H4 (cell line): ENCODE data around the gene CRACR2A. TPM values are rescaled to one million over a fixed set of nuclear protein-coding genes. Genes with fewer than 3 reads are reported as not detected.

ENCODE experiments used
- DNase-seq: peaks from one replicate; pipeline ENCODE4 v3.0.0-alpha.2; 2015; ENCODE audit warnings: low spot score
- total RNA-seq: library from RNA; depleted of rRNA; stranded (reverse); fragments of >200 nt; shearing (Covaris generic); gene quantifications from 2 replicates; pipeline ENCODE4 v1.2.3, GENCODE V29; 2014; rRNA removed

The CRACR2A gene
- total RNA-seq, 1 experiment from 2014 or later: 0.10 TPM

DNA sequence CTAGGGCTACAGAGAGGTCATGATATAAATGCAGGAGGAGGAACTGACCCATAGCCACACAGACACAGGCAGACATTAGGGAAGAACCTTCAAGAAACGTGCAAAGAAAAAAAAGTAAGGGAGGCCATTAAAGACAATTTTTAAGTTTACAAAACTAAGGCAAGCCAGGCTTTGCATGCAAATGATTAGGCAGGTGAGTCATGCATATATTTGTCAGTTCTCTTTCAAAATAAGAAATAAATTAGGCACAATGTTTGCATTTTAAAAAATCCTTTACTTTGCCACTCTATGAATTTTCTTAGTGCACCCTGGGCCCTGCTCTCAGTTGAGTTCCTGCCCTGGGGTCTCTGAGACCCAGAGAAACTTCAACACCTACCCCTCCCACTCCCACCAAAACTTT lies 186.9 kb downstream of the CRACR2A start:
- no peak for DNase-seq

Other genes with a start within 250 kb of the CRACR2A start
- gene PARP11, start 120.3 kb upstream of the CRACR2A start, total RNA-seq: 6.0 and 16.0 TPM in 2 replicates